ENCODE results near the gene GNB3.

GRCh38 chr12:6836851-6837250 lies 3.9 kb upstream of the GNB3 start:
- TF ChIP-seq SMAD3 (CRISPR knock-in tag; conservative IDR thresholded peaks at IDR 0.05) (no peak), E2F1 (CRISPR knock-in tag; IDR thresholded peaks at IDR 0.05) (no peak), ATF2 (CRISPR knock-in tag; IDR thresholded peaks at IDR 0.05) (no peak)

Data from K562 (cell line).